K562 (cell line): Measurements from ENCODE around the gene GOLGA8M. TPM values are rescaled to one million over a fixed set of nuclear protein-coding genes. Genes with fewer than 3 reads are reported as not detected.
"Not testable (repeated sequence)": the region's sequence is repeated elsewhere in the genome, so short reads cannot be mapped to it uniquely, and the experiment has no call there.

Experiments
- ATAC-seq: fragments of 200-7000 bp; cut with Tn5 transposase; 3 replicates; pipeline ENCODE4 v1.9.1; 2020; ENCODE audit warnings: moderate library complexity
- BruUV-seq: library from RNA; stranded (reverse); fragments of 400-500 nt; replicated peaks from 2 replicates; lab custom pipeline; 2021; lab: Mats Ljungman, UMichigan
- CTCF ChIA-PET: fragments of 300-600 bp; formaldehyde crosslinking; extraction: SDS; loops from one replicate; lab custom pipeline; 2021; ENCODE audit warnings: low intra/inter-chr PET ratio; lab: Yijun Ruan, JAX
- POLR2A ChIA-PET: fragments of 300-600, 350-650 bp; sonication (Branson Sonifier 250); formaldehyde crosslinking; extraction: SDS; loops from one replicate; lab custom pipeline; 2021; ENCODE audit warnings: antibody characterized with exemption, inconsistent platforms; lab: Yijun Ruan, JAX
- DNase-seq, 4 experiments: peaks; one replicate each; pipeline versions ENCODE4 v3.0.0 to v3.0.0-alpha.2; 2011 to 2018; ENCODE audit warnings: low spot score in 3 of 4, mixed read lengths in 3 of 4; ENCODE audit errors: extremely low read depth in 1 of 4
- FAIRE-seq: peaks from 2 replicates; lab custom pipeline; 2011; peaks lifted over from hg19 to GRCh38; lab: Jason Lieb, UNC
- H2AFZ ChIP-seq: 2 replicates; pipeline ENCODE4 v1.6.0; 2011; ENCODE audit warnings: low read depth, low read length, control low read depth, inconsistent platforms
- H3K27ac ChIP-seq: fragments of 200-600 bp; 3 replicates; pipeline ENCODE4 v1.8.0; 2011; ENCODE audit warnings: low read depth, mild to moderate bottlenecking, control low read depth, inconsistent platforms, low read length, moderate library complexity, mixed read lengths; ENCODE audit errors: extremely low read depth
- H3K27me3 ChIP-seq, 2 experiments: fragments of 300-600 bp in 1 of 2; 2 replicates in 1 of 2; 3 replicates in 1 of 2; pipeline versions ENCODE4 v1.6.0 to v1.8.0; 2011; ENCODE audit warnings: inconsistent platforms in 2 of 2, low read length in 2 of 2, mild to moderate bottlenecking in 1 of 2, mixed read lengths in 1 of 2, moderate library complexity in 1 of 2; ENCODE audit not compliant: control insufficient read depth in 2 of 2, insufficient read depth in 2 of 2
- H3K36me3 ChIP-seq: fragments of 300-600 bp; 3 replicates; pipeline ENCODE4 v1.8.0; 2011; ENCODE audit warnings: mild to moderate bottlenecking, low read length, inconsistent platforms; ENCODE audit not compliant: control insufficient read depth, insufficient read depth
- H3K4me1 ChIP-seq, 2 experiments: fragments of 200-600 bp in 1 of 2; replicated peaks in 1 of 2; 2 replicates in 1 of 2; 3 replicates in 1 of 2; pipeline versions ENCODE4 v1.5.1 to v1.8.0; 2011; ENCODE audit warnings: inconsistent platforms in 2 of 2, low read length in 2 of 2, mild to moderate bottlenecking in 1 of 2, mixed read lengths in 1 of 2, moderate library complexity in 1 of 2; ENCODE audit not compliant: control insufficient read depth in 2 of 2, insufficient read depth in 2 of 2
- H3K4me2 ChIP-seq: 2 replicates; pipeline ENCODE4 v1.6.1; 2011; ENCODE audit warnings: low read length, control low read depth, inconsistent platforms, mixed read lengths; ENCODE audit not compliant: insufficient read depth
- H3K4me3 ChIP-seq: fragments of 200-600 bp; sonication (generic), shearing (Covaris generic); 2 replicates; pipeline ENCODE4 v1.5.1; 2016; ENCODE audit warnings: control low read depth, inconsistent platforms
- H3K79me2 ChIP-seq: fragments of 200-600 bp; 3 replicates; pipeline ENCODE4 v1.8.0; 2011; ENCODE audit warnings: low read length, inconsistent platforms; ENCODE audit not compliant: control insufficient read depth, insufficient read depth
- H3K9ac ChIP-seq, 2 experiments: 2 replicates each; pipeline versions ENCODE4 v1.6.0 to v1.6.1; 2011; ENCODE audit warnings: low read depth in 2 of 2, low read length in 2 of 2, control low read depth in 1 of 2, inconsistent platforms in 1 of 2, mild to moderate bottlenecking in 1 of 2, mixed read lengths in 1 of 2; ENCODE audit not compliant: insufficient read depth in 1 of 2
- H3K9me1 ChIP-seq: one replicate; pipeline ENCODE4 v1.6.0; 2011; ENCODE audit warnings: inconsistent platforms, mild to moderate bottlenecking, low read length, moderate library complexity; ENCODE audit not compliant: control insufficient read depth, insufficient read depth
- H3K9me3 ChIP-seq: replicated peaks from 2 replicates; pipeline ENCODE4 v1.5.1; 2011; ENCODE audit warnings: low read depth, low read length, inconsistent platforms; ENCODE audit not compliant: control insufficient read depth, insufficient read depth
- H4K20me1 ChIP-seq: replicated peaks from 2 replicates; pipeline ENCODE4 v1.6.1; 2011; ENCODE audit warnings: low read length, inconsistent platforms, mixed read lengths; ENCODE audit not compliant: control insufficient read depth, insufficient read depth
- REST ChIP-seq, 2 experiments: fragments of 450-650 bp; formaldehyde crosslinking in 1 of 2; IDR thresholded peaks; 2 replicates each; pipeline versions ENCODE4 v1.4.0 to v1.6.1; 2014 to 2020; ENCODE audit warnings: mild to moderate bottlenecking in 2 of 2, borderline replicate concordance in 1 of 2, low read depth in 1 of 2
- WGBS: fragments of 100-300 bp; shearing (Covaris generic); methylation state at CpG from one replicate; pipeline ENCODE4 v1.1.6; 2016; ENCODE audit warnings: low coverage, mixed read lengths; ENCODE audit not compliant: insufficient coverage; ENCODE audit errors: missing lambda C conversion rate; 5-methylcytosine and 5-hydroxymethylcytosine counted together
- in situ Hi-C: fragments of 300-500 bp; cut with MboI; formaldehyde crosslinking; loops from 4 replicates; pipeline ENCODE4 v1.15.0; 2018; ENCODE audit warnings: inconsistent platforms, mixed read lengths
- intact Hi-C: fragments of 100-400 bp; cut with micrococcal nuclease; formaldehyde crosslinking; loops from 2 replicates; pipeline ENCODE4 v1.14.2; 2022
- polyA plus RNA-seq, 8 experiments: library from polyadenylated mRNA; depleted of rRNA in 4 of 8; stranded (reverse) in 5 of 8; unstranded in 3 of 8; fragments of >200 nt; fragmentation: Nextera tagmentation in 2 of 8; fragmentation: Illumina TruSeq in 1 of 8; extraction: Ambion mirVana in 2 of 8; extraction: Trizol in 1 of 8; gene quantifications; 2 replicates each; pipeline versions ENCODE4 v1.2.1 to v1.2.3, GENCODE V29; 2011 to 2014; ENCODE audit warnings: inconsistent platforms in 1 of 8, missing spikeins in 1 of 8
- total RNA-seq, 7 experiments: library from RNA; depleted of rRNA in 6 of 7; stranded (reverse); fragments of >200 nt in 6 of 7; fragmentation: Illumina TruSeq in 2 of 7; extraction: Trizol in 2 of 7; gene quantifications; 2 replicates each; pipeline versions ENCODE4 v1.2.1 to v1.2.3, GENCODE V29; 2011 to 2021; ENCODE audit warnings: low replicate concordance in 1 of 7

The GOLGA8M gene
- total and polyA plus RNA-seq, 9 of the 15 experiments (the other 6 are each of a cell fraction or from before 2014, with no cell fraction given): not detected

- H2AFZ ChIP-seq; H3K79me2 ChIP-seq; DNase-seq; H3K36me3 ChIP-seq; H3K9me1 ChIP-seq; H3K9me3 ChIP-seq; H3K9ac ChIP-seq; FAIRE-seq; H3K4me1 ChIP-seq; ATAC-seq; H3K27me3 ChIP-seq; POLR2A ChIA-PET; H3K4me3 ChIP-seq; H3K4me2 ChIP-seq; BruUV-seq; H4K20me1 ChIP-seq; H3K27ac ChIP-seq; CTCF ChIA-PET; intact Hi-C loops; TF ChIP-seq REST (CRISPR knock-in tag; IDR thresholded peaks at IDR 0.05; ENCODE audit: low read depth): not testable (repeated sequence)
- in situ Hi-C loops: loop anchor here (25.0 kb wide), 1 partner anchor 1813 kb away; no protein-coding TSS in a partner anchor
- 17% methylated on average over 4 of the region's 5 CpGs for WGBS
- TF ChIP-seq REST (IDR thresholded peaks at IDR 0.05; ENCODE audit: borderline replicate concordance): peak; percentile 47
Observed at GRCh38 chr15:28723986-28724385, 11.8 kb upstream of the GOLGA8M start.

GRCh38 chr15:28719626-28720025, 7.4 kb upstream of the GOLGA8M start:
- H3K4me1 ChIP-seq, H2AFZ ChIP-seq, H3K9me1 ChIP-seq, FAIRE-seq, H3K4me3 ChIP-seq, H3K9me3 ChIP-seq, H4K20me1 ChIP-seq, DNase-seq, H3K79me2 ChIP-seq, BruUV-seq, H3K4me2 ChIP-seq, H3K27ac ChIP-seq, H3K9ac ChIP-seq, CTCF ChIA-PET, ATAC-seq, H3K27me3 ChIP-seq, H3K36me3 ChIP-seq, intact Hi-C loops, POLR2A ChIA-PET: not testable (repeated sequence)
- WGBS: 44% methylated on average over 4 of the region's 4 CpGs
- in situ Hi-C loops: loop anchor here (25.0 kb wide), 1 partner anchor 1818 kb away; no protein-coding TSS in a partner anchor
